ENCODE measurements around the gene ORMDL3. TPM values are rescaled to one million over a fixed set of nuclear protein-coding genes. Genes with fewer than 3 reads are reported as not detected.
A peak's percentile ranks its signal among the peaks of the same experiment; 100 is the strongest.

The ORMDL3 gene
- 58.6 and 63.3 TPM in 2 replicates for total RNA-seq (2021)
- long read RNA-seq, transcript ORMDL3-204 (4 exons, 2,106 nt): major isoform, 8 of 16 reads
- long read RNA-seq, transcript ORMDL3-201 (4 exons, 2,111 nt): major isoform, 8 of 16 reads
- long read RNA-seq, partial matches to known transcripts: 0 of 16 reads
- long read RNA-seq, other reads (novel, unspliced or antisense): 0 of 16 reads

GRCh38 chr17:39927101-39927928, at the start of gene ORMDL3, which contains the start of gene LRRC3C:
Gene ORMDL3 (minus strand): TSS chr17:39927601. CDS start chr17:39924203, 3,398 bp downstream.
Gene LRRC3C (plus strand): TSS chr17:39927732. CDS start chr17:39941524, 13,792 bp downstream.
- Histone ChIP-seq H2BK120ac (ENCODE audit: low read depth, low read length, poor library complexity, severe bottlenecking) (no peak within 1 kb of the TSS), H3K9ac (ENCODE audit: extremely low read depth, insufficient read length, low read length) (peak within 1 kb of the TSS; percentile 89), H3K27ac (ENCODE audit: insufficient read length, low read depth, low read length) (peak within 1 kb of the TSS; percentile 76), H3K18ac (ENCODE audit: insufficient read length, low read depth, low read length) (peak within 1 kb of the TSS; percentile 82), H3K4me1 (ENCODE audit: insufficient read depth, low read length) (peaks cover 5% of the 10 kb centered on the region; the same call in 1 of the 2 replicates), H3K9me3 (ENCODE audit: control insufficient read depth, low read depth, low read length) (no peaks in the 10 kb centered on the region), H3K56ac (ENCODE audit: insufficient read length, low read depth, low read length) (no peak within 1 kb of the TSS), H3K79me1 (ENCODE audit: insufficient read depth, low read depth, low read length, poor library complexity, severe bottlenecking) (peaks cover 13% of the 10 kb centered on the region), H2BK12ac (ENCODE audit: insufficient read length, low read depth, low read length) (no peak within 1 kb of the TSS), H3K4me2 (ENCODE audit: insufficient read depth, insufficient read length, low read length) (peak within 1 kb of the TSS; percentile 90), H3K14ac (ENCODE audit: insufficient read depth, low read length) (peak within 1 kb of the TSS; percentile 92), H2BK5ac (ENCODE audit: insufficient read length, low read length) (peak within 1 kb of the TSS; percentile 70), H2AFZ (ENCODE audit: low read length) (peak within 1 kb of the TSS; percentile 96), H4K20me1 (ENCODE audit: control insufficient read depth, insufficient read depth, insufficient read length) (no peaks in the 10 kb centered on the region), H2AK5ac (ENCODE audit: insufficient read length, low read length) (no peak within 1 kb of the TSS), H4K5ac (ENCODE audit: insufficient read length, low read depth, low read length) (no peak within 1 kb of the TSS), H3K23me2 (ENCODE audit: insufficient read length, low read depth, low read length, poor library complexity, severe bottlenecking) (peaks cover 15% of the 10 kb centered on the region), H2BK20ac (ENCODE audit: low read depth, low read length, poor library complexity, severe bottlenecking) (no peak within 1 kb of the TSS), H3K79me2 (ENCODE audit: insufficient read depth, low read length) (peaks cover 13% of the 10 kb centered on the region; the same call in 1 of the 2 replicates), H3K23ac (ENCODE audit: insufficient read length, low read depth, low read length) (no peak within 1 kb of the TSS), H2BK15ac (ENCODE audit: low read depth, low read length) (no peak within 1 kb of the TSS), H3K27me3 (ENCODE audit: insufficient read depth, low read length) (no peaks in the 10 kb centered on the region), H4K91ac (ENCODE audit: insufficient read length, low read depth, low read length) (no peak within 1 kb of the TSS), H3T11ph (ENCODE audit: low read length) (no peak within 1 kb of the TSS), H4K8ac (replicated peaks; ENCODE audit: insufficient read length, low read depth, low read length) (no peak within 1 kb of the TSS), H3K4ac (ENCODE audit: low read depth, low read length) (no peak within 1 kb of the TSS)
- TF ChIP-seq CTCF (conservative IDR thresholded peaks at IDR 0.05): no peak
- Mint-ChIP-seq H3K4me3 (peak within 1 kb of the TSS; percentile 76 to 89), H3K36me3 (ENCODE audit: insufficient read depth in 1 of 3, low read depth in 3 of 3) (peaks cover 9 to 19% (median 17%) of the 10 kb centered on the region in 3 experiments), H3K4me1 (peaks cover 34 to 39% of the 10 kb centered on the region in 2 experiments), H3K27ac (peak within 1 kb of the TSS; percentile 93 to 98 (median 97)), H3K9me3 (no peaks in the 10 kb centered on the region; a peak in 1 of 5 replicates), H3K27me3 (ENCODE audit: low read depth) (no peaks in the 10 kb centered on the region)
- WGBS (ENCODE audit: extremely low coverage, insufficient read length, low lambda C conversion rate): no CpG with 5 or more reads among the region's 72 CpGs
- DNase-seq: peak; percentile 98

Data from H9 (cell line).